ENCODE data around the gene B4GALNT4.

B4GALNT4 gene

DNA sequence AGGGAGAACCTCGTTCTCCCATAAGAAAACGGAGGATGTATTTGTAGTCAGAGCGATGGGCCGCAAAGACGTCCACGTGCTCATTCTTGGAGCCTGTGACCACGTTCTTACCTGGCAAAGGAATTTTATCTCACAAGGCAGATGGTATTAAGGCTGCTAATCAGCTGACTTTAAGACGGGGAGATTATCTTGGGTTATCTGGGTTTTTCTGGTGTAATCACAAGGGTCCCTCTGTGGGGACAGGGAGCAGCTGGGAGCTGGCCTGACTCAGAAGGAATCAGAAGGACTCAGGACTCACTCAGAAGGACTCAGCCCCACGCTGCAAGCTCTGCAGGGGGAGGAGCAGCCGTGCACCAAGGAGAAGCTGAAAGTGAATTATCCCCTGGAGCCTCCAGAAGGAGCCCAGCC is 53.0 kb downstream of the B4GALNT4 start:
- TF ChIP-seq GATA2 (IDR thresholded peaks at IDR 0.05; ENCODE audit: low read depth, low read length) (no peak), GATA3 (IDR thresholded peaks at IDR 0.05; ENCODE audit: low read depth, low read length) (no peak)

DNA sequence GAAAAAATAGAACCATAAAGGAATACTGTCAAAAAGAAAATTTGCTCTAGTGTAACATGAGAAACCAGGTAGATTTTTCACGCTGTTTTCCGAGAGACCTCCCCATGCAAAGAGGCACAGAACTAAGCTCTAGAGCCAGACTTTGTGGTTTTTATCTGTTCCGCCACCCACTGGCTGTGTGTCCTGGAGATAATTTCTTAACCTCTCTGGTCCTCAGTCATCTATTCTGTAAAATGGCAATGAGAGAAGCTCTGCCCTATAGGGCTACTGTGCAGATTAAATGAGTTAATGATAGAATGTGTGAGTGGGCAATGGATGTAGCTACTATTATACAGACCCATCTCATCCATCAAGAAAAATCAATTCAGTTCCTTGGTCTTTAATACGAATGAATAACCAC is 54.9 kb downstream of the B4GALNT4 start:
- no peak for TF ChIP-seq GATA3 (IDR thresholded peaks at IDR 0.05; ENCODE audit: low read depth, low read length)

DNA sequence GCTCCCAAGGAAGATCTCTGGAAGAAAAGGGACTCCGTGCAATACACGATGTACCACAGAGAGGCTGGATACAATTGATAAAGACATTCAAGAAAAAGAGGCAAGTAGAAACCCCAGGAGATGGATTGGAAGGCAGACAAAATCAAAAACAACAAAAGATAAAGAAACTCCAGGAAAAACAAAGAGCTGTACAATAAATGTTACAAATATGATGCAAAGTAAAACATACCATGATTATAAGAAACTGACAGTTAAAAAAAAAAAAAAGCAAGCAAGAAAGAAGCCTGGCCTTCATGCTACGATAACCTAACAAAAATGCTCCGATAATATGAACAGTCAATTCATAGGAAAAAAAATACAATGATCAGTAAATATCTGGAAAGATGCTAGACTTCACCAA is 56.0 kb downstream of the B4GALNT4 start:
- TF ChIP-seq GATA2 (IDR thresholded peaks at IDR 0.05; ENCODE audit: low read depth, low read length) (no peak), GATA3 (IDR thresholded peaks at IDR 0.05; ENCODE audit: low read depth, low read length) (no peak)

DNA sequence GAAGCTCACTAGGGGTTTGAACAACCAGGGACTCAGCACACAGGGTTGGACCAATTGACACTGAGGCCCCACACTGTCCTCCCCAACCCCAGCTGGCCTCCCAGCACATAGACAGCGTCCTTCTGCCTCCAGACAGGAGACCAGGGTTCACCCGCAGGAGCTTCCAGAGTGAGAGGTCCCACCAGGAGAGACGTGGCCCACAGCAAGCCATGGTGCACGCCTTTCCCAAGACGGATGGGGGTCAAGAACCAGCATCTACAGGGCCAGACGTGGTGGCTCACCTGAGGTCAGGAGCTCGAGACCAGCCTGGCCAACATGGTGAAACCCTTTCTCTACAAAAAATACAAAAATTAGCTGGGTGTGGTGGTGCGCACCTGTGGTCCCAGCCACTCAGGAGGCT is 57.6 kb downstream of the B4GALNT4 start:
- TF ChIP-seq GATA2 (IDR thresholded peaks at IDR 0.05; ENCODE audit: low read depth, low read length) (no peak), GATA3 (IDR thresholded peaks at IDR 0.05; ENCODE audit: low read depth, low read length) (no peak)

GRCh38 chr11:428295-428694 is 59.0 kb downstream of the B4GALNT4 start:
- TF ChIP-seq GATA2 (IDR thresholded peaks at IDR 0.05; ENCODE audit: low read depth, low read length) (no peak), GATA3 (IDR thresholded peaks at IDR 0.05; ENCODE audit: low read depth, low read length) (no peak)

DNA sequence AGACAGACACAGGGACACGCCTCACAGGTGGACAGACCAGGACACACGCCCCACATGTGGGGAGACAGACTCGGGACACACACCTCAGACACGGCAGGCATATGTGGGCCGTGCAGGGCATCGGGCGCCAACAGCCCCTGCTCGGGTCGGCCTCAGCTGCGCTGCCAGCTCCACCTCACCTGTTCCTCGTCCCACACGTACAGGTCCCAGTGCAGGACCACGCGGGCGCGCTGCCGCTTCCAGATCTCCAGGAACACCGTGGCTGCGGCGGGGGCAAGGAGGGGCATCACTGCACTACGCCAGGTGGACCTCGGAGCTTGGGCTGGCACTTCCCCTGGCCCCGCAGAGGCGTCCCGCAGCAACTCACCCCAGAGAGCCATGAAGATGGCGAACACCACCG is 60.1 kb downstream of the B4GALNT4 start:
- TF ChIP-seq GATA3 (IDR thresholded peaks at IDR 0.05; ENCODE audit: low read depth, low read length) = no peak
- TF ChIP-seq GATA2 (IDR thresholded peaks at IDR 0.05; ENCODE audit: low read depth, low read length) = no peak

DNA sequence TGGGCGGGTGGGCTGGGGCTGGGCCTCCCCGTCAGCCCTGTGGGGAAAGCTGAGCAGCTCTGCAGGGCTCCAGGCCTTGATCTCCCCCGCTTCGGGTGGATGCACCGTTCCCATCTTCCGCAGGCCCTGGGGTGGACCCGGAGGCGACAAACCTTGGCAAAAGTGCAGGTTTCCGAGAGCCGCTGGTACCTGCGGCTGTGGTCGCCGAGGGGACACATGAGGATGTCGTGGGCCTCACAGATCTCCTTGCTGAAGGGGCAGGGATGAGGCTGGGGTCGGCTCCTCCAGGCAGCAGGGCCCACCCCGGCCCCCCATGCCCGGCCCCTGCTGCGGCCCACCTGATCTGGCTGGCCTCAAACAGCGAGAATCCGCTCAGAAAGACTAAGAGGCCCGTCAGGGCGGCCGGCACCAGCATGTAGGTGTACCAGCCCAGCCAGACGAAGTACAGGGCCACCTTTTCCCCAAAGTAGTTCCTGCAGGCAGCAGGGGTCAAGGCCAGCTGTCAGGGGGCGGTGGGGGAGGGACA is 60.7 kb downstream of the B4GALNT4 start:
- TF ChIP-seq GATA3 (IDR thresholded peaks at IDR 0.05; ENCODE audit: low read depth, low read length) (no peak), GATA2 (IDR thresholded peaks at IDR 0.05; ENCODE audit: low read depth, low read length) (no peak)

All from SH-SY5Y (cell line).